Esophagus squamous epithelium (tissue), 5 donors: ENCODE data around the gene PLAGL2. TPM values are rescaled to one million over a fixed set of nuclear protein-coding genes. Genes with fewer than 3 reads are reported as not detected.

ENCODE experiments used
- DNase-seq: peaks from one replicate; lab custom pipeline; 2025; lab: John Stamatoyannopoulos, UW
- H3K27ac ChIP-seq, 4 donors: fragments of 200-600 bp; sonication (generic); one replicate each; pipeline ENCODE4 v1.5.1; 2016 to 2019; ENCODE audit warnings: mild to moderate bottlenecking in 1 of 4
- H3K27me3 ChIP-seq, 4 donors: fragments of 200-600 bp; sonication (generic); 1 replicate in 3 of 4; 2 replicates in 1 of 4; pipeline versions ENCODE4 v1.5.1 to v1.6.0; 2017 to 2021; ENCODE audit warnings: antibody characterized with exemption in 1 of 4
- H3K36me3 ChIP-seq, 3 donors: fragments of 200-600 bp; sonication (generic); one replicate each; pipeline ENCODE4 v1.5.1; 2016 to 2019
- H3K4me1 ChIP-seq, 3 donors: fragments of 200-600 bp; sonication (generic); one replicate each; pipeline ENCODE4 v1.5.1; 2017 to 2019
- H3K4me3 ChIP-seq, 4 donors: fragments of 200-600 bp; sonication (generic); 1 replicate in 3 of 4; 2 replicates in 1 of 4; pipeline ENCODE4 v1.5.1; 2016 to 2019; ENCODE audit warnings: mild to moderate bottlenecking in 2 of 4, moderate library complexity in 1 of 4
- H3K9me3 ChIP-seq, 3 donors: fragments of 200-600 bp; sonication (generic); one replicate each; pipeline ENCODE4 v1.5.1; 2016 to 2019
- CTCF ChIP-seq, 6 experiments: fragments of 450-650 bp in 4 of 6; fragments of 200-600 bp in 2 of 6; sonication (generic) in 2 of 6; IDR thresholded peaks; one replicate each; pipeline ENCODE4 v1.5.1; 2016 to 2019; ENCODE audit warnings: antibody characterized with exemption in 6 of 6, mild to moderate bottlenecking in 4 of 6, moderate library complexity in 4 of 6
- POLR2A ChIP-seq, 4 donors: fragments of 450-650 bp; IDR thresholded peaks; one replicate each; pipeline ENCODE4 v1.6.1; 2017; ENCODE audit warnings: antibody characterized with exemption in 4 of 4, mild to moderate bottlenecking in 4 of 4, moderate library complexity in 3 of 4
- WGBS, 2 donors: methylation state at CpG; one replicate each; pipeline ENCODE4 v1.1.5; 2018; 5-methylcytosine and 5-hydroxymethylcytosine counted together
- intact Hi-C: fragments of 100-400 bp; cut with DNase I; formaldehyde crosslinking; loops from one replicate; pipeline ENCODE4 v1.15.0; 2022
- total RNA-seq, 4 donors: library from RNA; depleted of rRNA; stranded (reverse); fragments of >200 nt; gene quantifications; one replicate each; pipeline ENCODE4 v1.1.0, GENCODE V29; 2016
- donor health status: DM: yes; HTN: yes; CAD: no.

Gene PLAGL2
- total RNA-seq, 4 donors from 2014 or later: 6.2 to 14.0 (median 11.2) TPM

- no peak for DNase-seq
- TF ChIP-seq CTCF (IDR thresholded peaks at IDR 0.05) (no peak), POLR2A (IDR thresholded peaks at IDR 0.05) (no peak)
- H3K4me1 ChIP-seq: peaks cover 29 to 80% (median 51%) of the 10 kb centered on the region in 3 donors
- intact Hi-C loops: loop anchor here (10.0 kb wide), 1 partner anchor 92 kb away; no protein-coding TSS in a partner anchor
- no peaks in the 10 kb centered on the region for H3K27me3 ChIP-seq
- no peaks in the 10 kb centered on the region for H3K9me3 ChIP-seq
- 4% methylated on average over 10 to 23 of the region's 40 CpGs for WGBS, 2 donors
- H3K4me3 ChIP-seq: peak overlapping the region; percentile 89 to 100 (median 92)
- H3K36me3 ChIP-seq: peaks cover 0 to 28% (median 0%) of the 10 kb centered on the region in 3 donors
- H3K27ac ChIP-seq: peak overlapping the region; percentile 93 to 98 (median 98)
Observed at GRCh38 chr20:32206760-32207625, 550 bp downstream of the PLAGL2 start.

GRCh38 chr20:32205843-32206759 lies 1.4 kb downstream of the PLAGL2 start:
- Histone ChIP-seq H3K36me3 (peaks cover 1 to 28% (median 7%) of the 10 kb centered on the region in 3 donors), H3K27ac (peak overlapping the region; percentile 93 to 98 (median 98)), H3K4me1 (peaks cover 29 to 88% (median 54%) of the 10 kb centered on the region in 3 donors), H3K9me3 (no peaks in the 10 kb centered on the region), H3K4me3 (peak overlapping the region; percentile 89 to 100 (median 92)), H3K27me3 (no peaks in the 10 kb centered on the region)
- DNase-seq: no peak
- intact Hi-C loops: loop anchor here (10.0 kb wide), 1 partner anchor 91 kb away; no protein-coding TSS in a partner anchor
- WGBS, 2 donors: 22 to 33% methylated on average over 5 to 6 of the region's 8 CpGs
- no peak for TF ChIP-seq CTCF (IDR thresholded peaks at IDR 0.05)

GRCh38 chr20:32205110-32205842 lies 2.3 kb downstream of the PLAGL2 start:
- no peak for DNase-seq
- Histone ChIP-seq H3K36me3 (peaks cover 7 to 28% (median 14%) of the 10 kb centered on the region in 3 donors), H3K4me1 (peaks cover 29 to 84% (median 54%) of the 10 kb centered on the region in 3 donors), H3K9me3 (no peaks in the 10 kb centered on the region), H3K27ac (peak overlapping the region; percentile 93 to 98 (median 98)), H3K27me3 (no peaks in the 10 kb centered on the region), H3K4me3 (peak overlapping the region; percentile 89 to 100 (median 92))
- WGBS, 2 donors: 36 to 44% methylated on average over 5 of the region's 5 CpGs
- TF ChIP-seq CTCF (IDR thresholded peaks at IDR 0.05) (no peak), POLR2A (IDR thresholded peaks at IDR 0.05) (no peak)
- intact Hi-C loops: loop anchor here (10.0 kb wide), 1 partner anchor 90 kb away; no protein-coding TSS in a partner anchor

GRCh38 chr20:32204205-32205109 lies 3.1 kb downstream of the PLAGL2 start:
- intact Hi-C loops: loop anchor here (10.0 kb wide), 1 partner anchor 90 kb away; no protein-coding TSS in a partner anchor
- Histone ChIP-seq H3K27ac (peak overlapping the region; percentile 93 to 98 (median 98)), H3K4me3 (peak overlapping the region in 3 of 4 donors; percentile 0 to 100 (median 95)), H3K27me3 (no peaks in the 10 kb centered on the region), H3K36me3 (peaks cover 10 to 29% (median 19%) of the 10 kb centered on the region in 3 donors), H3K9me3 (no peaks in the 10 kb centered on the region), H3K4me1 (peaks cover 29 to 76% (median 54%) of the 10 kb centered on the region in 3 donors)
- no peak for TF ChIP-seq POLR2A (IDR thresholded peaks at IDR 0.05)
- TF ChIP-seq CTCF (IDR thresholded peaks at IDR 0.05): no peak
- 16 to 22% methylated on average over 2 to 4 of the region's 4 CpGs for WGBS, 2 donors
- DNase-seq: no peak
